HFFc6 (cell line): ENCODE measurements around the gene CEP20. TPM values are rescaled to one million over a fixed set of nuclear protein-coding genes. Genes with fewer than 3 reads are reported as not detected.

ENCODE experiments used
- DNase-seq: peaks from one replicate; pipeline ENCODE4 v3.0.0-alpha.2; 2018
- H3K27ac Mint-ChIP-seq: 2 replicates; pipeline ENCODE4 v1.8.0; 2020; ENCODE audit warnings: mild to moderate bottlenecking, mixed read lengths
- H3K27me3 Mint-ChIP-seq: 2 replicates; pipeline ENCODE4 v1.8.0; 2021; ENCODE audit warnings: mild to moderate bottlenecking, moderate library complexity, mixed read lengths; ENCODE audit not compliant: insufficient read depth
- H3K36me3 Mint-ChIP-seq: 2 replicates; pipeline ENCODE4 v1.8.0; 2021; ENCODE audit warnings: low read depth, mixed read lengths
- H3K4me1 Mint-ChIP-seq: 2 replicates; pipeline ENCODE4 v1.8.0; 2020; ENCODE audit warnings: low read depth, mixed read lengths
- H3K4me3 Mint-ChIP-seq: 2 replicates; pipeline ENCODE4 v1.8.0; 2020; ENCODE audit warnings: mild to moderate bottlenecking, moderate library complexity, mixed read lengths
- H3K9me3 Mint-ChIP-seq: 2 replicates; pipeline ENCODE4 v1.8.0; 2020; ENCODE audit warnings: mild to moderate bottlenecking, mixed read lengths
- total RNA-seq, 6 experiments: library from RNA; stranded (reverse); fragmentation: NEBNext Ultra II Directional; extraction: Animal tissue kit (Norgen Biotek cat#: 25700); gene quantifications; 2 replicates in 1 of 6; 3 replicates in 5 of 6; pipeline ENCODE4 v1.2.3, GENCODE V29; 2021
- TF ChIP-seq, protein P1 (sequence below): fragments of 200-600 bp; sonication (generic); IDR thresholded peaks from 2 replicates; pipeline ENCODE4 v1.5.0; 2021; ENCODE audit warnings: antibody characterized with exemption, mild to moderate bottlenecking

Gene CEP20
- total RNA-seq, 6 experiments from 2014 or later = 40.1 to 57.5 (median 49.4) TPM

- H3K4me1 Mint-ChIP-seq = peaks cover 19% of the 10 kb centered on the region
- H3K36me3 Mint-ChIP-seq = no peaks in the 10 kb centered on the region
- DNase-seq = no peak
- H3K4me3 Mint-ChIP-seq = no peak overlapping the region
- H3K9me3 Mint-ChIP-seq = no peaks in the 10 kb centered on the region
- no peak overlapping the region for H3K27ac Mint-ChIP-seq
- TF ChIP-seq, protein P1, sequence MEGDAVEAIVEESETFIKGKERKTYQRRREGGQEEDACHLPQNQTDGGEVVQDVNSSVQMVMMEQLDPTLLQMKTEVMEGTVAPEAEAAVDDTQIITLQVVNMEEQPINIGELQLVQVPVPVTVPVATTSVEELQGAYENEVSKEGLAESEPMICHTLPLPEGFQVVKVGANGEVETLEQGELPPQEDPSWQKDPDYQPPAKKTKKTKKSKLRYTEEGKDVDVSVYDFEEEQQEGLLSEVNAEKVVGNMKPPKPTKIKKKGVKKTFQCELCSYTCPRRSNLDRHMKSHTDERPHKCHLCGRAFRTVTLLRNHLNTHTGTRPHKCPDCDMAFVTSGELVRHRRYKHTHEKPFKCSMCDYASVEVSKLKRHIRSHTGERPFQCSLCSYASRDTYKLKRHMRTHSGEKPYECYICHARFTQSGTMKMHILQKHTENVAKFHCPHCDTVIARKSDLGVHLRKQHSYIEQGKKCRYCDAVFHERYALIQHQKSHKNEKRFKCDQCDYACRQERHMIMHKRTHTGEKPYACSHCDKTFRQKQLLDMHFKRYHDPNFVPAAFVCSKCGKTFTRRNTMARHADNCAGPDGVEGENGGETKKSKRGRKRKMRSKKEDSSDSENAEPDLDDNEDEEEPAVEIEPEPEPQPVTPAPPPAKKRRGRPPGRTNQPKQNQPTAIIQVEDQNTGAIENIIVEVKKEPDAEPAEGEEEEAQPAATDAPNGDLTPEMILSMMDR = no peak
- H3K27me3 Mint-ChIP-seq = no peaks in the 10 kb centered on the region; the same call in none of the 2 replicates
These were observed 15.6 kb upstream of the CEP20 start for GRCh38 chr16:15903960-15904359.

DNA sequence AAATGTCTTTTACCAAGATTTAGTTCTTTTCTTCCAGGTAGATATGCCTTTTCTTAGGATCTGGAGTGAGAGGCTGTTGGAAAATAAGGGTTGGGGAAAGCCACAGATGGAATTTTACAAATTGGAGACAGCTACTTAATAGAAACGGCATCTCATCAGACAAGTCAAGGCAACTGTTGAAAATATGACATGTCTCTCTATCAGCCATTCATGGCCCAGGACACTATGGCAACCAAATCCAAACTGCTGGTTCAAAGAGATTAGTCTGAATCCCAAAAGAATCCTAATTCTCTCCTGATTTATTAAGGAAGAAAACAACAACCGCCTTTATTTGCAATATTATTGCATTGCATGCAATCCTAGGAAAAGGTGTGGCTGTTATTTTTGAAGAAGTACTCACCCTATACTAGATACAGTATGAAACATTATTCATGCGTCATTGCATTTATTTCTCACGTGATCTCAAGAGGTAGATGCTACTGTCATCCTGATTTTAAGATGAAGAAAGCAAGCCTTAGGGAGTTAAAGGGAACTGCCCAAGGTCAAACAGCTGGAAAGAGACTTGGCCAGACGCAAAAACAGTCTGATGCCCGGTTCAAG, 12.6 kb upstream of the CEP20 start:
- DNase-seq = no peak
- H3K9me3 Mint-ChIP-seq = no peaks in the 10 kb centered on the region
- TF ChIP-seq, protein P1 = no peak
- peaks cover 35% of the 10 kb centered on the region for H3K4me1 Mint-ChIP-seq
- H3K27me3 Mint-ChIP-seq = no peaks in the 10 kb centered on the region; the same call in 1 of the 2 replicates
- no peak overlapping the region for H3K27ac Mint-ChIP-seq
- no peak overlapping the region for H3K4me3 Mint-ChIP-seq
- no peaks in the 10 kb centered on the region for H3K36me3 Mint-ChIP-seq

DNA sequence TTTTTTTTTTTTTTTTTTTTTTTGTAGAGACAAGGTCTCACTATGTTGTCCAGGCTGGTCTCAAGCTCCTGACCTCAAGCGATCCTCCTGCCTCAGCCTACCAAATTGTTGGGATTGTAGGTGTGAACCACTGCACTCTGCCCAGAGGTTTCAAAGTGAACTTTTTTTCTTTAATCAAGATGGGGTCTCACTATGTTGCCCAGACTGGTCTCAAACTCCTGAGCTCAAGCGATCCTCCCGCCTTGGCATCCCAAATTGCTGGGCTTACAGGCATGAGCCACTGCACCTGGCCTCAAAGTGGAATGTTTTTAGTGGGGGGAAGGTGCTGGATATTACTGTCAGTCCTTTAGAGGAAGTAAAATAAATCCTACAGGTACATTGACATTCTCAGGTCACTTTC, 12.0 kb upstream of the CEP20 start:
- no peaks in the 10 kb centered on the region for H3K36me3 Mint-ChIP-seq
- no peaks in the 10 kb centered on the region; the same call in 1 of the 2 replicates for H3K27me3 Mint-ChIP-seq
- DNase-seq = no peak
- TF ChIP-seq, protein P1 = no peak
- H3K4me3 Mint-ChIP-seq = no peak overlapping the region
- no peak overlapping the region for H3K27ac Mint-ChIP-seq
- H3K4me1 Mint-ChIP-seq = peaks cover 35% of the 10 kb centered on the region
- no peaks in the 10 kb centered on the region for H3K9me3 Mint-ChIP-seq

DNA sequence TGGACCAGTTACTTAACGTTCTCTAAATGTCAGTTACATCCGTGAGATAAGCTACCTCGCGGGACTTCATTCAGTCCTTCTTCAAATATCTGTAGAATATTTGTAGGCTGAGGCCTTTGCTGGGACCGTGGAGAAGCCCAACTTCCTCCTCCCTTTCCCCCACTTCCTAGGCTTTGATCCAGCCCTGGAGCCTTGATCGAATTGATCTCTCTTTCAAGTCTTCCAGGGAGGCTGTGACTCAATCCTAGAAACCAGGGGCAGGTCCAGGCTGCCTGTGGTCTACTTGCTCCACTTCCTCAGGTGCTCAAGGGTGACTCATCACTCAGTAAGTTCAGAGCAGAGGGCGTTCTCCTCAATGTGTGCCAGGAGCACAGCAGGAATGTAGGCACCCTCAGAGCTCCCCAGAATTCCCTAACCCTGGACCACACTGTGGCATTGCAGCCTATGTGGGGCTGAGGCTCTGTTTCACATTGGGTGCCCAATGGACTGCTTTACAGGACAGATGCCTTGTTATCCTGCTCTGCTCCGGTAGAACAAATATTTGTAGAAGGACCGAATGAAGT, 11.2 kb upstream of the CEP20 start:
- peaks cover 35% of the 10 kb centered on the region for H3K4me1 Mint-ChIP-seq
- no peaks in the 10 kb centered on the region; the same call in 1 of the 2 replicates for H3K27me3 Mint-ChIP-seq
- H3K27ac Mint-ChIP-seq = peak overlapping the region; percentile 49
- no peaks in the 10 kb centered on the region for H3K36me3 Mint-ChIP-seq
- H3K9me3 Mint-ChIP-seq = no peaks in the 10 kb centered on the region
- H3K4me3 Mint-ChIP-seq = peak overlapping the region; percentile 28; the same call in 1 of the 2 replicates
- DNase-seq = peak; percentile 76
- TF ChIP-seq, protein P1 = no peak

- TF ChIP-seq, protein P1 = no peak
- Mint-ChIP-seq H3K27me3 (no peaks in the 10 kb centered on the region; the same call in 1 of the 2 replicates), H3K4me3 (peak overlapping the region; percentile 43; the same call in 1 of the 2 replicates), H3K36me3 (no peaks in the 10 kb centered on the region), H3K9me3 (no peaks in the 10 kb centered on the region), H3K27ac (peak overlapping the region; percentile 86; the same call in 1 of the 2 replicates), H3K4me1 (peaks cover 35% of the 10 kb centered on the region)
- no peak for DNase-seq
These were observed 10.3 kb upstream of the CEP20 start for GRCh38 chr16:15898654-15899053.
